WTC11 (cell line): ENCODE measurements around the gene SLC28A1.

Experiments
- AFF4 ChIP-seq: sonication (generic); formaldehyde crosslinking; IDR thresholded peaks from 2 replicates; pipeline ENCODE4 v1.8.1; 2023; ENCODE audit warnings: mild to moderate bottlenecking, missing genetic modification reagents, borderline replicate concordance
- ATF3 ChIP-seq: sonication (generic); formaldehyde crosslinking; conservative IDR thresholded peaks from 2 replicates; pipeline ENCODE4 v1.8.1; 2022; ENCODE audit warnings: mild to moderate bottlenecking, missing genetic modification reagents
- CREM ChIP-seq: sonication (generic); formaldehyde crosslinking; IDR thresholded peaks from 2 replicates; pipeline ENCODE4 v1.8.1; 2022; ENCODE audit warnings: mild to moderate bottlenecking, missing genetic modification reagents, moderate library complexity
- CTCF ChIP-seq: fragments of 200-600 bp; IDR thresholded peaks from 2 replicates; pipeline ENCODE4 v1.8.0; 2022; ENCODE audit warnings: antibody characterized with exemption
- E2F1 ChIP-seq: sonication (generic); formaldehyde crosslinking; IDR thresholded peaks from 2 replicates; pipeline ENCODE4 v1.8.0; 2022; ENCODE audit warnings: mild to moderate bottlenecking, missing genetic modification reagents
- KAT7 ChIP-seq: sonication (generic); formaldehyde crosslinking; IDR thresholded peaks from 2 replicates; pipeline ENCODE4 v1.8.1; 2023; ENCODE audit warnings: missing genetic modification reagents, mild to moderate bottlenecking, borderline replicate concordance
- MAX ChIP-seq: sonication (generic); formaldehyde crosslinking; IDR thresholded peaks from 2 replicates; pipeline ENCODE4 v1.8.0; 2022; ENCODE audit warnings: mild to moderate bottlenecking, missing genetic modification reagents
- MLX ChIP-seq: sonication (generic); formaldehyde crosslinking; IDR thresholded peaks from 2 replicates; pipeline ENCODE4 v1.8.1; 2023; ENCODE audit warnings: mild to moderate bottlenecking, missing genetic modification reagents, moderate library complexity
- RELA ChIP-seq: sonication (generic); formaldehyde crosslinking; IDR thresholded peaks from 2 replicates; pipeline ENCODE4 v1.8.1; 2022; ENCODE audit warnings: missing genetic modification reagents, mild to moderate bottlenecking, borderline replicate concordance
- TEAD4 ChIP-seq: sonication (generic); formaldehyde crosslinking; IDR thresholded peaks from 2 replicates; pipeline ENCODE4 v1.8.0; 2022; ENCODE audit warnings: mild to moderate bottlenecking, missing genetic modification reagents
- ZNF263 ChIP-seq: sonication (generic); formaldehyde crosslinking; IDR thresholded peaks from 2 replicates; pipeline ENCODE4 v1.8.1; 2022; ENCODE audit warnings: low read depth, mild to moderate bottlenecking, moderate library complexity, missing genetic modification reagents
- ZNF281 ChIP-seq: sonication (generic); formaldehyde crosslinking; IDR thresholded peaks from 2 replicates; pipeline ENCODE4 v1.8.0; 2023; ENCODE audit warnings: mild to moderate bottlenecking, missing genetic modification reagents

- no peak for TF ChIP-seq KAT7 (CRISPR knock-in tag)
- no peak for TF ChIP-seq CREM (CRISPR knock-in tag)
- no peak for TF ChIP-seq RELA (CRISPR knock-in tag)
- TF ChIP-seq CTCF: no peak
- TF ChIP-seq TEAD4: no peak
- TF ChIP-seq ATF3 (CRISPR knock-in tag): no peak
- TF ChIP-seq E2F1 (CRISPR knock-in tag): no peak
- no peak for TF ChIP-seq AFF4 (CRISPR knock-in tag)
- TF ChIP-seq MAX (CRISPR knock-in tag): no peak
- no peak for TF ChIP-seq ZNF281
- no peak for TF ChIP-seq ZNF263 (CRISPR knock-in tag)
- TF ChIP-seq MLX: no peak
These were observed 9.3 kb upstream of the SLC28A1 start for GRCh38 chr15:84874981-84875699.
